Pancreas (tissue), 10 donors: ENCODE results near the gene SMARCA4. TPM values are rescaled to one million over a fixed set of nuclear protein-coding genes. Genes with fewer than 3 reads are reported as not detected.

ENCODE experiments used
- ATAC-seq, 4 donors: fragments of 200-7000 bp; cut with Tn5 transposase; one replicate each; pipeline versions ENCODE4 v1.8.0 to v1.9.1; 2020; ENCODE audit warnings: mild to moderate bottlenecking in 4 of 4, moderate library complexity in 4 of 4
- DNase-seq, 6 donors: peaks; one replicate each; pipeline ENCODE4 v3.0.0-alpha.2; 2020
- FAIRE-seq: peaks from 2 replicates; lab custom pipeline; 2012; peaks lifted over from hg19 to GRCh38; lab: Jason Lieb, UNC
- H3K27ac ChIP-seq, 4 donors: fragments of 200-600 bp; sonication (generic); 1 replicate in 3 of 4; 2 replicates in 1 of 4; pipeline versions ENCODE4 v1.5.0 to v1.8.0; 2020
- H3K27me3 ChIP-seq, 4 donors: fragments of 200-600 bp; one replicate each; pipeline ENCODE4 v1.8.0; 2021
- H3K36me3 ChIP-seq, 3 donors: fragments of 200-600 bp; sonication (generic) in 1 of 3; one replicate each; pipeline versions ENCODE4 v1.5.0 to v1.8.0; 2020 to 2021
- H3K4me1 ChIP-seq, 3 donors: fragments of 200-600 bp; one replicate each; pipeline ENCODE4 v1.8.0; 2021
- H3K4me3 ChIP-seq, 4 donors: fragments of 200-600 bp; sonication (generic) in 2 of 4; one replicate each; pipeline versions ENCODE4 v1.5.0 to v1.8.0; 2020 to 2021
- H3K9me3 ChIP-seq, 4 donors: fragments of 200-600 bp; one replicate each; pipeline ENCODE4 v1.8.0; 2021
- CTCF ChIP-seq, 4 donors: fragments of 200-600 bp; sonication (generic) in 3 of 4; IDR thresholded peaks; one replicate each; pipeline versions ENCODE4 v1.5.0 to v1.8.0; 2021; ENCODE audit warnings: antibody characterized with exemption in 4 of 4
- WGBS, 2 donors: extraction: QIAGEN DNeasy Blood & Tissue Kit; methylation state at CpG; one replicate each; pipeline ENCODE4 v1.1.7; 2013; 5-methylcytosine and 5-hydroxymethylcytosine counted together
- intact Hi-C, 3 donors: fragments of 100-400 bp; cut with DNase I; formaldehyde crosslinking; loops; one replicate each; pipeline versions ENCODE4 v1.11.1 to v1.14.2; 2022
- polyA plus RNA-seq, 2 donors: library from polyadenylated mRNA; stranded (reverse); fragments of 200-250 nt; gene quantifications; one replicate each; pipeline ENCODE4 v1.2.3, GENCODE V29; 2013
- total RNA-seq, 6 donors: library from RNA; stranded (reverse); fragmentation: NEBNext Ultra II Directional in 4 of 6; extraction: Animal tissue kit (Norgen Biotek cat#: 25700) in 4 of 6; gene quantifications; one replicate each; pipeline versions ENCODE4 v1.2.1 to v1.2.4, GENCODE V29; 2021 to 2023
- donor health status: healthy with polysubstance abuse.
- donor health status: DM: no; HTN: no; CAD: no; lungs with moderate emphysema.
- donor health status: DM: no; HTN: no; CAD: no.
- donor health status: control.
- donor health status: control.
- donor health status: Bipolar disorder and iron deficiency.
- donor health status: DM: yes; HTN: yes; CAD: no.
- donor health status: DM: no; HTN: no; CAD: no.
- donor health status: DM: no; HTN: no; CAD: no.
- donor health status: DM: yes; HTN: yes; CAD: no.

The SMARCA4 gene
- total and polyA plus RNA-seq, 8 donors, result 28.7 to 77.8 (median 42.9) TPM

GRCh38 chr19:10998045-10998533 is 37.3 kb downstream of the SMARCA4 start:
- TF ChIP-seq CTCF (IDR thresholded peaks at IDR 0.05), result no peak
- Histone ChIP-seq H3K36me3 (peaks cover 5 to 31% (median 12%) of the 10 kb centered on the region in 3 donors), H3K4me3 (no peak overlapping the region), H3K27me3 (no peaks in the 10 kb centered on the region), H3K27ac (no peak overlapping the region), H3K4me1 (no peaks in the 10 kb centered on the region), H3K9me3 (no peaks in the 10 kb centered on the region)
- DNase-seq (no peak), ATAC-seq (peak in 1 of 4 donors; percentile 32), FAIRE-seq (no peak)
- intact Hi-C loops, result no loop called here
- WGBS, 2 donors, result 67 to 75% methylated on average over 6 of the region's 6 CpGs

GRCh38 chr19:10998666-10999065 is 37.8 kb downstream of the SMARCA4 start:
- Histone ChIP-seq H3K27me3 (no peaks in the 10 kb centered on the region), H3K4me1 (no peaks in the 10 kb centered on the region), H3K27ac (no peak overlapping the region), H3K4me3 (no peak overlapping the region), H3K9me3 (no peaks in the 10 kb centered on the region), H3K36me3 (peaks cover 5 to 30% (median 14%) of the 10 kb centered on the region in 3 donors)
- DNase-seq (no peak), ATAC-seq (no peak), FAIRE-seq (no peak)
- intact Hi-C loops, result no loop called here
- no peak for TF ChIP-seq CTCF (IDR thresholded peaks at IDR 0.05)
- 95 to 100% methylated on average over 7 of the region's 7 CpGs for WGBS, 2 donors

GRCh38 chr19:11005521-11005920 is 44.7 kb downstream of the SMARCA4 start:
- H3K36me3 ChIP-seq, result peaks cover 0 to 9% (median 7%) of the 10 kb centered on the region in 3 donors
- FAIRE-seq, result no peak

GRCh38 chr19:11007385-11007784 is 46.6 kb downstream of the SMARCA4 start:
- ATAC-seq (no peak), DNase-seq (no peak), FAIRE-seq (no peak)
- H3K9me3 ChIP-seq, result no peaks in the 10 kb centered on the region
- intact Hi-C loops, result no loop called here
- H3K27me3 ChIP-seq, result no peaks in the 10 kb centered on the region
- H3K27ac ChIP-seq, result no peak overlapping the region
- H3K4me1 ChIP-seq, result no peaks in the 10 kb centered on the region
- 93 to 100% methylated on average over 5 of the region's 5 CpGs for WGBS, 2 donors
- no peak overlapping the region for H3K4me3 ChIP-seq
- no peak for TF ChIP-seq CTCF (IDR thresholded peaks at IDR 0.05)
- peaks cover 0 to 18% (median 11%) of the 10 kb centered on the region in 3 donors for H3K36me3 ChIP-seq

More at GRCh38 chr19:11005521-11005920, 44.7 kb downstream of the SMARCA4 start:
- ATAC-seq (no peak), DNase-seq (no peak)
- no peaks in the 10 kb centered on the region for H3K27me3 ChIP-seq
- no peak overlapping the region for H3K27ac ChIP-seq
- no peak overlapping the region for H3K4me3 ChIP-seq
- H3K4me1 ChIP-seq, result no peaks in the 10 kb centered on the region
- intact Hi-C loops, result no loop called here
- no peaks in the 10 kb centered on the region for H3K9me3 ChIP-seq
- WGBS, 2 donors, result 93% methylated on average over 5 of the region's 5 CpGs
- no peak for TF ChIP-seq CTCF (IDR thresholded peaks at IDR 0.05)

GRCh38 chr19:11007962-11008532 is 47.2 kb downstream of the SMARCA4 start:
- no peaks in the 10 kb centered on the region for H3K9me3 ChIP-seq
- H3K27ac ChIP-seq, result no peak overlapping the region
- ATAC-seq, result no peak
- peaks cover 0 to 23% (median 16%) of the 10 kb centered on the region in 3 donors for H3K36me3 ChIP-seq
- intact Hi-C loops, result no loop called here
- no peak overlapping the region for H3K4me3 ChIP-seq
- no peak for FAIRE-seq
- no peak for DNase-seq
- H3K4me1 ChIP-seq, result no peaks in the 10 kb centered on the region
- no peaks in the 10 kb centered on the region for H3K27me3 ChIP-seq
- WGBS, 2 donors, result 95 to 96% methylated on average over 14 of the region's 14 CpGs
- no peak for TF ChIP-seq CTCF (IDR thresholded peaks at IDR 0.05)
